ENCODE results near the gene CAD.

Gene CAD

GRCh38 chr2:27231921-27232320 is 14.8 kb downstream of the CAD start:
- no peak for DNase-seq

GRCh38 chr2:27233341-27233740 is 16.2 kb downstream of the CAD start:
- DNase-seq, result no peak

GRCh38 chr2:27236136-27236535 is 19.0 kb downstream of the CAD start:
- no peak for DNase-seq

DNA sequence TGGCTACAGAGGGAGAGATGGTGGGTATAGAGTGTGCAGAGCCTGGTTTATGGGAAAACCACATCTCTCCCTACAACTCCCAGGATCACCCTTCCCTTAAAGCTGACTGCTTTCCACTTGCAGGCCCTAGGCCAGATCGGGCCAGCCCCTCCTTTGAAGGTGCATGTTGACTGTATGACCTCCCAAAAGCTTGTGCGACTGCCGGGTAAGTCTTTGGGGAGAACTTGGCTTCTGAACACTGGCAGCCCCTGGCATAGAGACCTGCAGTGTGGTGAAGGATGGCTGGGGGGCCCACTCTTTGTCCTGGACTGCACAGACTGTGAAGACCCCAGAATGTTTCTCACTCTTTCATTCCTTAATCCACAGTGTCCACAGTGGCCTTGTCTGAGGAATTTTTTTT is 19.5 kb downstream of the CAD start:
- DNase-seq, result no peak

DNA sequence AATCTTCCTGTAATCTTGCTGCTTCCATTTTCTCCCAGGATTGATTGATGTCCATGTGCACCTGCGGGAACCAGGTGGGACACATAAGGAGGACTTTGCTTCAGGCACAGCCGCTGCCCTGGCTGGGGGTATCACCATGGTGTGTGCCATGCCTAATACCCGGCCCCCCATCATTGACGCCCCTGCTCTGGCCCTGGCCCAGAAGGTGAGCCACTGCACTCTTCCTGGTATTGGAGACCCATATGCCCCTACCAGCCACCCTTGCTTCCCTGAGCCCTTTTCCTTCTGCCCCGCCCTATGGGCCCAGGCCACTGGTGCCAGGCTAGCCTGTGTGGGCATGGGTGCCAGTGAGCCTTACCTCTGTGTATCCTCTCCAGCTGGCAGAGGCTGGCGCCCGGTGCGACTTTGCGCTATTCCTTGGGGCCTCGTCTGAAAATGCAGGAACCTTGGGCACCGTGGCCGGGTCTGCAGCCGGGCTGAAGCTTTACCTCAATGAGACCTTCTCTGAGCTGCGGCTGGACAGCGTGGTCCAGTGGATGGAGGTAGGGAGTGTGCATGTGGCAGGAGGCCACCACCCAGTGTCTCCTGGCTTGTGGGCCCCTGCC is 20.3 kb downstream of the CAD start:
- no peak for DNase-seq

DNA sequence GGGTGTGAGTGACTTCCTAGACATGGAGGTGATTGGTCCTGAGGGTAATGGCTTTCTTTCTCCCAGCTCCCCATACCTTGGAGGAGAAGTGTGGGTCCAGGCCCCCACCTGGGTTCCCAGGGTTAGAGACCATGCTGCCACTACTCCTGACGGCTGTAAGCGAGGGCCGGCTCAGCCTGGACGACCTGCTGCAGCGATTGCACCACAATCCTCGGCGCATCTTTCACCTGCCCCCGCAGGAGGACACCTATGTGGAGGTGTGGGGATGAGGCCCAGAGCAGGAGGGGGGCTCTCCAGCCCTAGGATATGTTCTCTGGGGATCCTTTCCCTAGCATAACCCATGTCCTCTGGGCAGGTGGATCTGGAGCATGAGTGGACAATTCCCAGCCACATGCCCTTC is 21.8 kb downstream of the CAD start:
- no peak for DNase-seq

- DNase-seq, result no peak
These were observed 23.2 kb downstream of the CAD start for GRCh38 chr2:27240406-27240805.

GRCh38 chr2:27241761-27242613 is 24.8 kb downstream of the CAD start:
- DNase-seq, result no peak

DNA sequence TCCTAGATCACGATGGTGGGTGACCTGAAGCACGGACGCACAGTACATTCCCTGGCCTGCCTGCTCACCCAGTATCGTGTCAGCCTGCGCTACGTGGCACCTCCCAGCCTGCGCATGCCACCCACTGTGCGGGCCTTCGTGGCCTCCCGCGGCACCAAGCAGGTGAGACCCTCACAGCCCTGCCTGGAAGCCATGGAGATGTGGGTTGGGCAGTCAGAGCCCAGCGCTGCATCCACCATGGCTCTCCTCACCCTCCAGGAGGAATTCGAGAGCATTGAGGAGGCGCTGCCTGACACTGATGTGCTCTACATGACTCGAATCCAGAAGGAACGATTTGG is 25.4 kb downstream of the CAD start:
- DNase-seq, result no peak

GRCh38 chr2:27243391-27244130 is 26.4 kb downstream of the CAD start:
- DNase-seq, result no peak

GRCh38 chr2:27245116-27245515 is 27.9 kb downstream of the CAD start:
- no peak for DNase-seq

- no peak for DNase-seq
These were observed 28.5 kb downstream of the CAD start for GRCh38 chr2:27245626-27246025.

DNA sequence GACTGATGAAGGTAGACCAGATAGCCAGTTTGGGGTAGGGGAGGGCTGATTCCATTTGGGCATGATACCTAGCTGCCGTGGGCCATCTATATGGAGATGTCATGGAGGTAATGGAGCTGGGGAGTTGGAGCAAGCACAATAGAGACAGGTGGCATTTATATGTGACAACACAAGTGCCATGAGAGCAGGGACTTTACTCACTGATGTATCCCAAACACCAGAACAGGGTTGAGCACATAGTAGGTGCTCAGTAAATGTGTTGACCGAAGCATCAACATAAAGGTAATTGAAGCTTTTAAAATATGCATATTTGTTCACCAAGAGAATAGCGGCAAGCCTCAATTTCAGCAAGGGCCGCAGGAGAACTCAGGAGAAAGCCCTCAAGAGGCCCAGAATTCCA is 30.7 kb downstream of the CAD start:
- DNase-seq, result no peak

DNA sequence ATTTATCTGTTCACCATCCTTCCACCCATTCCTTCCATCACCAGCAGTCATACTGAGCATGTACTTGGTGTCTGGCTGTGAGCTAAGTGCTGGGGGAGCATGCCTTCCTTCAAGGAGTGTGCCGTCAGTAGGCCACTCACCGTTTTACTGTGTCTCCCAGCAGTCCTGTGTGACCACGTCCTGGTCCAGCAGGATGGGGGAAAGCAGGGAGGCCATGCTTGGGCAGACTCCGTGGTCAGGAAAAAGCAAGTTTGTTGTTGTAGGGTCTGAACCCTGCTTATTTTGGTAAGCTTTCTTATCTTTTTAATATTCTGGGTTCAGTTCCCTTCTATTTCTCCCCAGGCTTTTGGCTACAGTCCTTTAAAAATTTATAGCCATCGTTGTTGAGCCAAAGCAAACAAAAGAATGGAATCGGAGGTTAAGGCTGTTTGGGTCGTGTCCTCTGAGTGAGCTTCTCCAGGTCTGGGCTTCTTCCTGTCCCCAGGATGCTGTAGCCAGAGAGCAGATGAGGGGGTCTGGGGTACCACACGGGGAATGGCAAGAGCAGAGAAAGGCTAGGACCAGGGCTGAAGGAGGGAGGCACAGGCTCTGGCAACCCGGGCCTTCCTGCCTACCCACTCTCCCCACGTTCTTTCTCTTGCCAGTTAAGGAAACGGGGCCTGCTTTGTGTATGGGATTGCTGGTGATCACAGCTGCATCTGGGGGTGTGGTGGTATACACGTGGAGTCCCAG is 32.2 kb downstream of the CAD start:
- DNase-seq, result no peak

DNA sequence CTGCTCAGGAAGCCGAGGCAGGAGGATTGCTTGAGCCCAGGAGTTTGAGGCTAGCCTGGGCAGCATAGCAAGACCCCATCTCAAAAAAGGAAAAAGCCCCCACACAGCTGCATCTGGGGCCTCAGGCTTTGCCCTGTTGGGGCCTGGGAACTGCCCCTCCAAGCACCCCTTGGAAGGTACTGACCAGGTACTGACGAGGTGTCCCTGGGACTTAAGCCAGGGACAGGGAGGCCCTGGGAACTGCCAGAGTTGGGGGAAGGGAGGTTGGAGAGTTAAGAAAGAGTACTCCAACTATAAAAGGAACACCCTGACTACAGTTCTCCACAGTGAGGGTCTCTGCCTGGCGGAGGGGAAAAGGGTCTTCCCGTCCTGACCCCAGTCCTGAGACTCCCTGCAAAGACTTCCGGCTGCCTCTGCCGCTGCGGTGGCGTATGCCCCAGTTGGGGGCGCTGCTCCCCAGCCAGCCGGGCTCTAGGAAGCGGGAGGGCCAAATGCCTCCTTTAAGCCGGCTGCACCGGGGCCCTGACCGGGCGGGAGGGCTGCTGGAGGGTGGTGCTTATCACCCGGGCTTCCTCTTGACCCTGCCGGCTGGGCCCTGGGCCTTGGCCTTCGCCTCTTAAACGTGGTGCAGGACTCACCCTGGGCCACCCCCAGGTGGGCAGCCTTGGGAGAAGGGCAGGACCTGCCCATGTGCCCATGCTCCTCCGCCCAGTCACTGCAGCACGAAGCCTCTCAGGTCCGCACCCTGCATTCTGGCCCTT is 32.9 kb downstream of the CAD start:
- peak; percentile 88 for DNase-seq

- no peak for DNase-seq
These were observed 33.6 kb downstream of the CAD start for GRCh38 chr2:27250652-27251379.

DNA sequence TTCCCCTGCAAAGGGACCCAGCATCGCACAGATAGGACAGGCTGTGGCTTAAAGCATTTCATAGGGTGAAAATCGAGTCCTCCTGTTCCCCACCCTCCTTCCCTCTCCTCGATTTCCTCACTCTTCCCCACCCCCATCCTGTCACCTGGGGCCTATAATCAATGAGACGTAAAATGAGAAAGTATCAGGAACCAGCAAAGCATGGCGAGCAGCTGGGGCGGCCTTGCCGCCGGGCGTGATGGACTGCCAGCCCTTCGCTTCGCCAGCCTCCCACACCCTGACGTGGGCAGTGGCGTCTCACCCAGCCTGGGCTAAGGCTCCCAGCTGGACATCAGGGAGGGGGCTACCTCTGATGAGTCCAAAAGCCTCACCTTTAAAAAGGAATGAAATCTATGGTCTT is 34.6 kb downstream of the CAD start:
- no peak for DNase-seq

- DNase-seq, result no peak
These were observed 38.0 kb downstream of the CAD start for GRCh38 chr2:27255187-27255586.

- no peak for DNase-seq
These were observed 38.5 kb downstream of the CAD start for GRCh38 chr2:27255660-27256059.

DNA sequence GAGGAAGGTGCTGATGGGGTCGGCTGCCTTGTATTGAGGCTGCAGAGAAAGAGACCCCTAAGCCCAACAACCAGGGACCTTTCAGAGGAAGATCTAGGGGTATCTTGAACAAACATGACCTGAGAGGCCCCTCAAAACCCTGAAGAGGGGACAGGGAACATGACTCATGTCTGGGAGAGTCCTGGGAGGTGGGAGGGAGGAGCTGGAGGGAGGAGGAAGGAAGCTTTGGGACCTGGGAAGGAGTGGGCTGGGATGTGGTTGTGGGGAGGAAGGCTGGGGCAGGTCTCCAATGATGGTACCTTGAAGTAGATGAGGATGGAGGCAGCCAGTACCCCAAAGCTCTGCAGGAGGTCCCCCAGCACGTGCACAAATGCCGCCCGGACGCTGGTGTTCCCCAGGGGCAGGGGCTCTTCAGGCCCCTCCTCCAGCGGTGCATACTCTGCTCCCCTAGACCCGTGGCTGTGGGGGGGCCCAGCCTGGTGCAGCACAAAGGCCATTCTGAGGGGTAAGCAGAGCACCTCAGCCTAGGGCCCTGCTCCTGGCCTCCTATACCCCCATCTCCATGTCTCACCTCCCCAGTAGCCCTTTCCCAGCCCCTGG is 39.8 kb downstream of the CAD start:
- DNase-seq, result no peak

- no peak for DNase-seq
These were observed 40.9 kb downstream of the CAD start for GRCh38 chr2:27258051-27258450.
